GM19240 (cell line): ENCODE data around the gene SSR3.
"Not testable (repeated sequence)": the region's sequence is repeated elsewhere in the genome, so short reads cannot be mapped to it uniquely, and the experiment has no call there.

Source experiments
- DNase-seq: peaks from one replicate; pipeline ENCODE4 v3.0.0; 2011; ENCODE audit warnings: low spot score; ENCODE audit not compliant: insufficient read length

The SSR3 gene

GRCh38 chr3:156554842-156555687 is at the start of gene SSR3:
TSS of gene SSR3 (minus strand) at chr3:156555117. CDS start at chr3:156555089, 28 bp downstream.
- peak; percentile 74 for DNase-seq

GRCh38 chr3:156604064-156604641 is 49.2 kb upstream of the SSR3 start:
- no peak for DNase-seq

GRCh38 chr3:156603379-156604017 is 48.6 kb upstream of the SSR3 start:
- DNase-seq = no peak

- no peak for DNase-seq
Measured at GRCh38 chr3:156602424-156602823, 47.5 kb upstream of the SSR3 start.

- DNase-seq = no peak
Measured at GRCh38 chr3:156601497-156601896, 46.6 kb upstream of the SSR3 start.

GRCh38 chr3:156600834-156601233 is 45.9 kb upstream of the SSR3 start:
- DNase-seq = no peak

GRCh38 chr3:156599089-156599874 is 44.4 kb upstream of the SSR3 start:
- no peak for DNase-seq

GRCh38 chr3:156598413-156598812 is 43.5 kb upstream of the SSR3 start:
- no peak for DNase-seq

- DNase-seq = no peak
Measured at GRCh38 chr3:156594219-156594683, 39.3 kb upstream of the SSR3 start.

GRCh38 chr3:156593814-156594213 is 38.9 kb upstream of the SSR3 start:
- no peak for DNase-seq

GRCh38 chr3:156589806-156590205 is 34.9 kb upstream of the SSR3 start:
- not testable (repeated sequence) for DNase-seq

- no peak for DNase-seq
Measured at GRCh38 chr3:156587760-156588069, 32.8 kb upstream of the SSR3 start.

GRCh38 chr3:156586905-156587759 is 32.2 kb upstream of the SSR3 start:
- DNase-seq = no peak

GRCh38 chr3:156583469-156583868 is 28.6 kb upstream of the SSR3 start:
- no peak for DNase-seq

- no peak for DNase-seq
Measured at GRCh38 chr3:156582532-156583183, 27.7 kb upstream of the SSR3 start.

- no peak for DNase-seq
Measured at GRCh38 chr3:156581954-156582353, 27.0 kb upstream of the SSR3 start.

- DNase-seq = no peak
Measured at GRCh38 chr3:156581033-156581432, 26.1 kb upstream of the SSR3 start.

- DNase-seq = no peak
Measured at GRCh38 chr3:156579427-156579851, 24.5 kb upstream of the SSR3 start.

- DNase-seq = no peak
Measured at GRCh38 chr3:156577736-156578135, 22.8 kb upstream of the SSR3 start.

GRCh38 chr3:156576651-156577348 is 21.9 kb upstream of the SSR3 start:
- DNase-seq = no peak
